Measurements from ENCODE around the gene MTMR3. TPM values are rescaled to one million over a fixed set of nuclear protein-coding genes. Genes with fewer than 3 reads are reported as not detected.

Gene MTMR3
- total and polyA plus RNA-seq, 2 of the 8 experiments (the other 6 are each of a cell fraction or from before 2014, with no cell fraction given): 16.9 to 18.5 TPM

DNA sequence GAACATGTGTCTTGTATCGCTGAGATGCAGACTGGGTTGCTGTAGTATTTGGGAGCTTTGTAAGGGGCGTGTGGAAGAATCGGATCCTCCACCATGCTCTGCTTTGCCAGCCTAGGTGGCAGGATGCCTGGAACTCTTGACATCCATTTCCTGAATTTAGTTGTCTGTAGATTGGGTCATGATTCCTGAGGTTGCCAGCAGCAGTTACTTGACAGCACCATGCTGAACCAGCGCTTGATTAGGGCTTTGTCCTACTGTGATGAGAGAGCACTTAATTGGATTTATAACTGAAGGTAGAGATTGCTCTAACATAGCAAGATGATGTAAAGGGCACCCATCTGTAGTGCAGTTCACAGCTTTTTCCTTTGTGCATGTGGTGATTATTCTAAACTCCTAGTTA, 121.7 kb downstream of the MTMR3 start (continued):
- TF ChIP-seq, protein P1, sequence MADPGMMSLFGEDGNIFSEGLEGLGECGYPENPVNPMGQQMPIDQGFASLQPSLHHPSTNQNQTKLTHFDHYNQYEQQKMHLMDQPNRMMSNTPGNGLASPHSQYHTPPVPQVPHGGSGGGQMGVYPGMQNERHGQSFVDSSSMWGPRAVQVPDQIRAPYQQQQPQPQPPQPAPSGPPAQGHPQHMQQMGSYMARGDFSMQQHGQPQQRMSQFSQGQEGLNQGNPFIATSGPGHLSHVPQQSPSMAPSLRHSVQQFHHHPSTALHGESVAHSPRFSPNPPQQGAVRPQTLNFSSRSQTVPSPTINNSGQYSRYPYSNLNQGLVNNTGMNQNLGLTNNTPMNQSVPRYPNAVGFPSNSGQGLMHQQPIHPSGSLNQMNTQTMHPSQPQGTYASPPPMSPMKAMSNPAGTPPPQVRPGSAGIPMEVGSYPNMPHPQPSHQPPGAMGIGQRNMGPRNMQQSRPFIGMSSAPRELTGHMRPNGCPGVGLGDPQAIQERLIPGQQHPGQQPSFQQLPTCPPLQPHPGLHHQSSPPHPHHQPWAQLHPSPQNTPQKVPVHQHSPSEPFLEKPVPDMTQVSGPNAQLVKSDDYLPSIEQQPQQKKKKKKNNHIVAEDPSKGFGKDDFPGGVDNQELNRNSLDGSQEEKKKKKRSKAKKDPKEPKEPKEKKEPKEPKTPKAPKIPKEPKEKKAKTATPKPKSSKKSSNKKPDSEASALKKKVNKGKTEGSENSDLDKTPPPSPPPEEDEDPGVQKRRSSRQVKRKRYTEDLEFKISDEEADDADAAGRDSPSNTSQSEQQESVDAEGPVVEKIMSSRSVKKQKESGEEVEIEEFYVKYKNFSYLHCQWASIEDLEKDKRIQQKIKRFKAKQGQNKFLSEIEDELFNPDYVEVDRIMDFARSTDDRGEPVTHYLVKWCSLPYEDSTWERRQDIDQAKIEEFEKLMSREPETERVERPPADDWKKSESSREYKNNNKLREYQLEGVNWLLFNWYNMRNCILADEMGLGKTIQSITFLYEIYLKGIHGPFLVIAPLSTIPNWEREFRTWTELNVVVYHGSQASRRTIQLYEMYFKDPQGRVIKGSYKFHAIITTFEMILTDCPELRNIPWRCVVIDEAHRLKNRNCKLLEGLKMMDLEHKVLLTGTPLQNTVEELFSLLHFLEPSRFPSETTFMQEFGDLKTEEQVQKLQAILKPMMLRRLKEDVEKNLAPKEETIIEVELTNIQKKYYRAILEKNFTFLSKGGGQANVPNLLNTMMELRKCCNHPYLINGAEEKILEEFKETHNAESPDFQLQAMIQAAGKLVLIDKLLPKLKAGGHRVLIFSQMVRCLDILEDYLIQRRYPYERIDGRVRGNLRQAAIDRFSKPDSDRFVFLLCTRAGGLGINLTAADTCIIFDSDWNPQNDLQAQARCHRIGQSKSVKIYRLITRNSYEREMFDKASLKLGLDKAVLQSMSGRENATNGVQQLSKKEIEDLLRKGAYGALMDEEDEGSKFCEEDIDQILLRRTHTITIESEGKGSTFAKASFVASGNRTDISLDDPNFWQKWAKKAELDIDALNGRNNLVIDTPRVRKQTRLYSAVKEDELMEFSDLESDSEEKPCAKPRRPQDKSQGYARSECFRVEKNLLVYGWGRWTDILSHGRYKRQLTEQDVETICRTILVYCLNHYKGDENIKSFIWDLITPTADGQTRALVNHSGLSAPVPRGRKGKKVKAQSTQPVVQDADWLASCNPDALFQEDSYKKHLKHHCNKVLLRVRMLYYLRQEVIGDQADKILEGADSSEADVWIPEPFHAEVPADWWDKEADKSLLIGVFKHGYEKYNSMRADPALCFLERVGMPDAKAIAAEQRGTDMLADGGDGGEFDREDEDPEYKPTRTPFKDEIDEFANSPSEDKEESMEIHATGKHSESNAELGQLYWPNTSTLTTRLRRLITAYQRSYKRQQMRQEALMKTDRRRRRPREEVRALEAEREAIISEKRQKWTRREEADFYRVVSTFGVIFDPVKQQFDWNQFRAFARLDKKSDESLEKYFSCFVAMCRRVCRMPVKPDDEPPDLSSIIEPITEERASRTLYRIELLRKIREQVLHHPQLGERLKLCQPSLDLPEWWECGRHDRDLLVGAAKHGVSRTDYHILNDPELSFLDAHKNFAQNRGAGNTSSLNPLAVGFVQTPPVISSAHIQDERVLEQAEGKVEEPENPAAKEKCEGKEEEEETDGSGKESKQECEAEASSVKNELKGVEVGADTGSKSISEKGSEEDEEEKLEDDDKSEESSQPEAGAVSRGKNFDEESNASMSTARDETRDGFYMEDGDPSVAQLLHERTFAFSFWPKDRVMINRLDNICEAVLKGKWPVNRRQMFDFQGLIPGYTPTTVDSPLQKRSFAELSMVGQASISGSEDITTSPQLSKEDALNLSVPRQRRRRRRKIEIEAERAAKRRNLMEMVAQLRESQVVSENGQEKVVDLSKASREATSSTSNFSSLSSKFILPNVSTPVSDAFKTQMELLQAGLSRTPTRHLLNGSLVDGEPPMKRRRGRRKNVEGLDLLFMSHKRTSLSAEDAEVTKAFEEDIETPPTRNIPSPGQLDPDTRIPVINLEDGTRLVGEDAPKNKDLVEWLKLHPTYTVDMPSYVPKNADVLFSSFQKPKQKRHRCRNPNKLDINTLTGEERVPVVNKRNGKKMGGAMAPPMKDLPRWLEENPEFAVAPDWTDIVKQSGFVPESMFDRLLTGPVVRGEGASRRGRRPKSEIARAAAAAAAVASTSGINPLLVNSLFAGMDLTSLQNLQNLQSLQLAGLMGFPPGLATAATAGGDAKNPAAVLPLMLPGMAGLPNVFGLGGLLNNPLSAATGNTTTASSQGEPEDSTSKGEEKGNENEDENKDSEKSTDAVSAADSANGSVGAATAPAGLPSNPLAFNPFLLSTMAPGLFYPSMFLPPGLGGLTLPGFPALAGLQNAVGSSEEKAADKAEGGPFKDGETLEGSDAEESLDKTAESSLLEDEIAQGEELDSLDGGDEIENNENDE (IDR thresholded peaks at IDR 0.05; ENCODE audit: insufficient replicate concordance, low read length): no peak
- TF ChIP-seq ASH2L (IDR thresholded peaks at IDR 0.05; ENCODE audit: low read length) (no peak), RNF2 (IDR thresholded peaks at IDR 0.05; ENCODE audit: borderline replicate concordance, low read depth, low read length, missing control alignments, poor library complexity, severe bottlenecking) (no peak), PHF8 (conservative IDR thresholded peaks at IDR 0.05; ENCODE audit: low read depth, low read length) (no peak), SAP30 (IDR thresholded peaks at IDR 0.05; ENCODE audit: insufficient read depth, insufficient replicate concordance, low read length) (no peak), CBX8 (IDR thresholded peaks at IDR 0.05; ENCODE audit: borderline replicate concordance, low read depth, low read length) (no peak), EGR1 (IDR thresholded peaks at IDR 0.05; ENCODE audit: borderline replicate concordance, low read depth, low read length) (no peak)
- TF ChIP-seq, protein P2, sequence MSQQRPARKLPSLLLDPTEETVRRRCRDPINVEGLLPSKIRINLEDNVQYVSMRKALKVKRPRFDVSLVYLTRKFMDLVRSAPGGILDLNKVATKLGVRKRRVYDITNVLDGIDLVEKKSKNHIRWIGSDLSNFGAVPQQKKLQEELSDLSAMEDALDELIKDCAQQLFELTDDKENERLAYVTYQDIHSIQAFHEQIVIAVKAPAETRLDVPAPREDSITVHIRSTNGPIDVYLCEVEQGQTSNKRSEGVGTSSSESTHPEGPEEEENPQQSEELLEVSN (IDR thresholded peaks at IDR 0.05): no peak
- TF ChIP-seq, protein P3, sequence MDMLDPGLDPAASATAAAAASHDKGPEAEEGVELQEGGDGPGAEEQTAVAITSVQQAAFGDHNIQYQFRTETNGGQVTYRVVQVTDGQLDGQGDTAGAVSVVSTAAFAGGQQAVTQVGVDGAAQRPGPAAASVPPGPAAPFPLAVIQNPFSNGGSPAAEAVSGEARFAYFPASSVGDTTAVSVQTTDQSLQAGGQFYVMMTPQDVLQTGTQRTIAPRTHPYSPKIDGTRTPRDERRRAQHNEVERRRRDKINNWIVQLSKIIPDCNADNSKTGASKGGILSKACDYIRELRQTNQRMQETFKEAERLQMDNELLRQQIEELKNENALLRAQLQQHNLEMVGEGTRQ (IDR thresholded peaks at IDR 0.05; ENCODE audit: low read length): no peak
